HT-29 (cell line): ENCODE data around the gene CXADR. TPM values are rescaled to one million over a fixed set of nuclear protein-coding genes. Genes with fewer than 3 reads are reported as not detected.
A peak's percentile ranks its signal among the peaks of the same experiment; 100 is the strongest.
"Not testable (repeated sequence)": the region's sequence is repeated elsewhere in the genome, so short reads cannot be mapped to it uniquely, and the experiment has no call there.

Experiments used
- DNase-seq: peaks from one replicate; pipeline ENCODE4 v3.0.0-alpha.2; 2015; ENCODE audit warnings: low spot score
- total RNA-seq: library from RNA; depleted of rRNA; stranded (reverse); fragments of >200 nt; shearing (Covaris generic); gene quantifications from 2 replicates; pipeline ENCODE4 v1.2.3, GENCODE V29; 2014

Gene CXADR
- total RNA-seq, 1 experiment from 2014 or later, result 17.4 TPM

GRCh38 chr21:17501107-17502006 is 11.5 kb upstream of the CXADR start:
- peak; percentile 58 for DNase-seq

- DNase-seq, result not testable (repeated sequence)
Measured at GRCh38 chr21:17502985-17503384, 9.9 kb upstream of the CXADR start.

GRCh38 chr21:17506951-17507350 is 5.9 kb upstream of the CXADR start:
- no peak for DNase-seq

- no peak for DNase-seq
Measured at GRCh38 chr21:17507591-17507990, 5.3 kb upstream of the CXADR start.

GRCh38 chr21:17513214-17514123 is 626 bp downstream of the CXADR start:
- peak; percentile 60 for DNase-seq

GRCh38 chr21:17514124-17514845 is 1.4 kb downstream of the CXADR start:
- DNase-seq, result peak; percentile 70

- not testable (repeated sequence) for DNase-seq
Measured at GRCh38 chr21:17517008-17517407, 4.2 kb downstream of the CXADR start.

GRCh38 chr21:17519208-17519738 is 6.4 kb downstream of the CXADR start:
- no peak for DNase-seq

GRCh38 chr21:17519965-17520609 is 7.2 kb downstream of the CXADR start:
- no peak for DNase-seq

GRCh38 chr21:17523007-17523451 is 10.2 kb downstream of the CXADR start:
- peak; percentile 58 for DNase-seq

GRCh38 chr21:17523979-17524494 is 11.2 kb downstream of the CXADR start:
- not testable (repeated sequence) for DNase-seq

- DNase-seq, result no peak
Measured at GRCh38 chr21:17524635-17525034, 11.8 kb downstream of the CXADR start.

GRCh38 chr21:17526776-17527175 is 13.9 kb downstream of the CXADR start:
- DNase-seq, result no peak

- DNase-seq, result peak; percentile 72
Measured at GRCh38 chr21:17527240-17527639, 14.4 kb downstream of the CXADR start.

- DNase-seq, result no peak
Measured at GRCh38 chr21:17527711-17528110, 14.9 kb downstream of the CXADR start.

GRCh38 chr21:17529648-17530047 is 16.8 kb downstream of the CXADR start:
- no peak for DNase-seq

- no peak for DNase-seq
Measured at GRCh38 chr21:17532292-17532691, 19.4 kb downstream of the CXADR start.

GRCh38 chr21:17536381-17536780 is 23.5 kb downstream of the CXADR start:
- no peak for DNase-seq

GRCh38 chr21:17537299-17537698 is 24.5 kb downstream of the CXADR start:
- DNase-seq, result peak; percentile 38

- DNase-seq, result no peak
Measured at GRCh38 chr21:17538576-17538975, 25.7 kb downstream of the CXADR start.
